EL (cell line): ENCODE results near the gene CFLAR.
"Not testable (repeated sequence)": the region's sequence is repeated elsewhere in the genome, so short reads cannot be mapped to it uniquely, and the experiment has no call there.

Experiments used
- DNase-seq: peaks from one replicate; pipeline ENCODE4 v3.0.0-alpha.2; 2016

CFLAR gene

GRCh38 chr2:201149821-201150165 is 33.8 kb downstream of the CFLAR start:
- peak; percentile 91 for DNase-seq

DNA sequence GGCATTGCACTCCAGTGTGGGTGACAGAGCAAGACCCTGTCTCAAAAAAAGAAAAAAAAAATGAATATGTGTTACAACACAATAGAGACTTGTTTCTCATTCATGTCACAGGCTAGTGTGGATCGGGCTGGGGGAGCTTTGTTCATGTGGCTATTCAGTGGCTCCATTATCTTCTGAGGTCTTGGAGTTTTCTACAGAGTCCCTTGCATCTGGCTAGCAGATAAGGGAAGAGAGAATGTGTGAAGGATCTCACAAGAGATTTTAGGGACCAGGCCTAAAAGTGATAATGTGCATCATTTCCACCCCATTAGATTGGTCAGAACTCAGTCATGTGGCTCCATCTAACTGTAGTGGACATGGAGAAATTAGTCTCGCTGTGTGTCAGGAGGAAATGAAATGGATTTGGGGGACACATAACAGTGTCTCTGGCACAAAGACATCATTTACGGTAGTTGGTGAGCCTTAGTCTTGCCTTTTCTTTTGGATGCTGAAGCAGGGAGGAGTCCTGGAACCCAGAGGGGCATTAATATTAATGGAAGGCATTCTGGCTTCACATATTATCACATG is 34.6 kb downstream of the CFLAR start:
- DNase-seq, result peak; percentile 31

DNA sequence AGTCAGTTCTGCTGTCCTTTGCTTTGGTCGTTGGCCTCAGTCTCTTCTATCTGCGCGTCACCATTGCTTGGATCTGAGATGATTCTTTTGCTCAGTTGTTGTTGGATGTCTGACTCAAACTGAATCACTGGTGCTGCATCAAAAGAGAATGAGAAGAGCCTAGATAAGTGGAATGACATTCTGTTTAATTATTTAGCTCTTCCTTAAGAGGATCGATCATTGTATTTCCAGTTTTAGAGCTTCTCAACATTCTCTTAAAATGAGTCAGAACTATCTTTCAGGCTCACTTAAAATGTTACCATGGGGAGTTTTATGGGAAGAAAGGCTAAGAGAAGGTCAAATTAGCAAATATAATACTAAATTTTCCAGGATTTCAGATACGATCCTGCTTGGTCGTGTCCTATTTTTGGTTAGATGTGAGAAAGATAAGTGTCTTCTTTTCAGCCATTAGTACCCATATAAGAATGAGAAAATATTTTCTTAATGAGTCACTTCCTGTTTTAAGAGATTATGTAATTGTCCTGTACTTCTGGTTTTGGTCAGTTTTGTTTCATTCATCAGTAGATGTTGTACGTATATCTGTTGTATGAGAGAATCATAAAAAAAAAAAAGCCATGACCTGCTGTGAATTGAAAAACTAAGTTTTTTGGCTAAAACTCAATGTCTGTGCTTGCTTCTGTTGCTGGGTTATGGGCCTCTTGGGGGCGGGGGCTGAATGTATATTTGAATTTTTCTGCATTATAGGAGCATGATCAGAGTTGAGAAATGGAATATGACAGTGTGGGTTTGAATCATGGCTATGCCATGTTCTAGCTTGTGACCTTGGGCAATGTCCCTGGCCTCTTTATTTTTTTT is 35.4 kb downstream of the CFLAR start:
- peak; percentile 92 for DNase-seq

- no peak for DNase-seq
Observed at GRCh38 chr2:201152517-201152916, 36.6 kb downstream of the CFLAR start.

GRCh38 chr2:201152999-201153815 is 37.2 kb downstream of the CFLAR start:
- no peak for DNase-seq

DNA sequence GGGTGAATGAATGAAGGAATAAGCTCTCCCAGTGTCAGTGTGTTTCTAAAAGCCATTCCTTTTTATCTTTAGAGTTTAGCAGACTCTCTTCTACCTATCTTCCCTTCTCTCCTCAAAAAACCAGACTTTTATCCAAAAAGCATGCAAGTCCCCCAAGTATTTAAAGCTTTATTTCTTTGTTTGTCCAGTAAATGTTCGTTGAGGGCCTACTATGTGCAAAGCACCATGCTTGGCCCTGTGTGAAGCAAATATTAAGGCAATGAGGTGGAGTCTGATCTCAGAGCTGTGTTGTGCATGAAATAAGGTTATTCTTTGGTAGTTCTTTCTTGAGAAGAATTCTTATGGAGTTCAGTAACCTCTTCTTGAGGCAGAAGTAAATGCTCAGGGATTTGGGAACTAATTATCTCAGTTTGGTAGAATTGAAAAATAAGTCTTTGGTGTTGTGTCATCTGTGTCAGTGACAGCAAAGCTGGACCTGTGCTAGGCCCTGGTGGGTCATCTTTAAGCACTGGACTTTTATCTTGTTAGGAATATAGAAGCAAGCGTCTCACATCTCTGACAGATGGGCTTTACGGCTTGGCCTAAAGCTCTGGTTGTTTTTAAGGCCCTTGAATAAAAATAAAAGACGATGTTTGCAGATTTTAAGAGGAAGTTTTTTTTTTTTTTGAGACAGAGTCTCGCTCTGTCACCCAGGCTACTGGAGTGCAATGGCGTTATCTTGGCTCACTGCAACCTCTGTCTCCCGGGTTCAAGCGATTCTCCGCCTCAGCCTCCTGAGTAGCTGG is 38.8 kb downstream of the CFLAR start:
- DNase-seq, result no peak

DNA sequence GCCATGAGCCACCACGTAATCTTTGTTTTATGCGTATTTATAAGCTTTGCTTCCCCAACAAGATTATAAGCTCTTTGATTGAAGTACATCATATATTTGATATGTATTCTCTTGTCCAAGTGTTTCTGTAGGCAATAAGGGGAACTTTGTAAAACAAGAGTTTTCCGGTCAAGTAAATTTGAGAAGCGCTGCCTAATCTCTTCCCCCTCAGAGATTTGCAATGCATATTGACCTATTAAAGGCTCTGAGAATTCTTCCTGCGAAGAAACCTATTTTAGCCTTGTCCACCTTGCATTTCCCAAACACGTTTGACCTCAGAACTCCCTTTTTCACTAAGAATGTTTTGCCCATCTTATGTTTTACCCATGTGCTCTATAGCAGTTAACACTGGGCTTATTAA is 40.1 kb downstream of the CFLAR start:
- DNase-seq, result no peak

- no peak for DNase-seq
Observed at GRCh38 chr2:201156640-201157039, 40.7 kb downstream of the CFLAR start.

DNA sequence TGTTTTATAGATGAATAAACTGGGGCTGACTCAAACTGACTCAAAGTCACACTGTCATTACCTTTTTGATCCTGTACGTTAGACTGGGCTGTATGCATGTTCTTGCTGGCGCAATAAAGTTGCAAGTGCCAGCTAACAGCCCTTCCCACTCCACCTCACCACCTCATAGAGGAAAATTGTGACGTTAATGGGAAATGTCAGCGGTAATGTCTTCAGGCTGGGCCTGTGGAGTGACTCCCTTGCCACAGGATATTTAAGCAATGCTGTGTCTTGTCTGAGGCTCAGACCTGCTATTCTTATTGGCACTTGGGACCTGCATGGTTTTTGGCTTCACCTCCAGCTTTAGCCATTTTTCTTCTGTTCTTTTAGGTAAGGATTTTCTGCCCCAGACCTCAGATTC is 41.7 kb downstream of the CFLAR start:
- DNase-seq, result peak; percentile 30

GRCh38 chr2:201158111-201158929 is 42.4 kb downstream of the CFLAR start:
- DNase-seq, result peak; percentile 80

DNA sequence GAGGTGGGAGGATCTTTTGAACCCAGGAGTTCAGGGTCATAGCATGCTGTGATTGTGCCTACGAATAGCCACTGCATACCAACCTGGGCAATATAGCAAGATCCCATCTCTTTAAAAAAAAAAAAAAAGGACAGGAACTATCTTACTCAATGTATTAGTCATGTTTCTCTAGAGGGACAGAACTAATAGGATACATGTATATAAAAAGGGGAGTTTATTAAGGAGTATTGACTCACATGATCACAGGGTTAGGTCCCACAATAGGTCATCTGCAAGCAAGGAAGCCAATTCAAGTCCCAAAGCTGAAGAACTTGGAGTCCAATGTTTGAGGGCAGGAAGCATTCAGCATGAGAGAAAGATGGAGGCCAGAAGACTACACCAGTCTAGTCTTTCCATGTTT is 48.2 kb downstream of the CFLAR start:
- no peak for DNase-seq

- no peak for DNase-seq
Observed at GRCh38 chr2:201167546-201167945, 51.6 kb downstream of the CFLAR start.

- not testable (repeated sequence) for DNase-seq
Observed at GRCh38 chr2:201168496-201168895, 52.5 kb downstream of the CFLAR start.

DNA sequence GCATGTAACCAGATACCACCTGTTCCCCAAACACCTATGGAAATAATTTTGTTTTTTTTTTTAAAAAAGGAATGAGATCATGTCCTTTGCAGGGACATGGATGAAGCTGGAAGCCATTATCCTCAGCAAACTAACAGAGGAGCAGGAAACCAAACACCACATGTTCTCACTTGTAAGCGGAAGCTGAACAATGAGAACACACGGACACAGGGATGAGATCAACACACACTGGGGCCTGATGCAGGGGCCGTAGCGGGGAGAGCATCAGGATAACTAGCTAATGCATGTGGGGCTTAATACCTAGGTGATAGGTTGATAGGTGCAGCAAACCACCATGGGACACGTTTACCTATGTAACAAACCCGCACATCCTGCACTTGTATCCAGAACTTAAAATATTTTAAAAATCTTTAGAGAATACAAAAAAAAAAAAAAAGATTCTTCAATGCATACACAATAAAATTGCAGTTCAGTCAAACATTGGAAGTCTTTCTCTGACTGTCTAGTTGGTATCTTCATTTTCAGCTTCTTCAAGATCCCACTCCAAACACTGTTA is 55.4 kb downstream of the CFLAR start:
- DNase-seq, result no peak

GRCh38 chr2:201172279-201172678 is 56.3 kb downstream of the CFLAR start:
- no peak for DNase-seq

DNA sequence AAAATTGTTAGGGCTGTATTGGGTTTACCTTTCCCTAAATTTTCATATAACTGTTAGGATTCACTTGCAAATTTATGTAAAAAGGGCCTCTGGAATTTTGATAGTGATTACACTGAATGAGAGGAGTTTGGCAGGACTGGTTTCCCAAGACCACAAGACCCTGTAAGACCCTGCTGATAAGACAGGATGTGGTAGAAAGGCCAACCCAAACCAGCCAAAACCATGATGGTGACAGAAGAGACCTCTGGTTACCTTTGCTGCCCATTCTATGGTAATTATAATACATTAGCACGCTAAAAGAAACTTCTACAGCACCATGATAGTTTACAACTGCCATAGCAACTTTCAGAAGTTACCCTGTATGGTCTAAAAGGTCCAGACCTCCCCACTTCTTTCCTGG is 58.7 kb downstream of the CFLAR start:
- no peak for DNase-seq

- DNase-seq, result no peak
Observed at GRCh38 chr2:201176081-201176481, 60.1 kb downstream of the CFLAR start.

GRCh38 chr2:201180010-201180409 is 64.0 kb downstream of the CFLAR start:
- no peak for DNase-seq

- peak; percentile 71 for DNase-seq
Observed at GRCh38 chr2:201182650-201183364, 66.8 kb downstream of the CFLAR start, which contains the start of gene CASP10. Gene CASP10, plus strand, starts transcription at chr2:201183141. Its CDS starts 2,637 bp downstream, at chr2:201185778.

DNA sequence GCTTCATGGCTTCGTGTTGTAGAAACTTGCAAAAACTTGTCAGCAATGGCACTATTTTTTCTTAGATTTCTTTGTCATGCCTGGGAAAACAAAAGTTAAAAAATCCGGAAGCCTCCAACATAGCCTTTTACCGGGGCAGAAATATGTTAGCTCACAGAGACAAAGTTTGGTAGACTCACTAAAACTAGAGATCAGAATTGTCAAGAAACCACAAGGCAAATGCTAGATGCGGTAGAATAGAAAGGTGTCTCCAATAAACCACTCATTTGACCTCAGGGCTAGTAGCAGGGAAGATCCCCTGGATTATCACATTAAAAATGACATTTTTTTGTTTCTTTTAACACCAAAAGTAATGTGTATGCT is 67.4 kb downstream of the CFLAR start:
- no peak for DNase-seq

DNA sequence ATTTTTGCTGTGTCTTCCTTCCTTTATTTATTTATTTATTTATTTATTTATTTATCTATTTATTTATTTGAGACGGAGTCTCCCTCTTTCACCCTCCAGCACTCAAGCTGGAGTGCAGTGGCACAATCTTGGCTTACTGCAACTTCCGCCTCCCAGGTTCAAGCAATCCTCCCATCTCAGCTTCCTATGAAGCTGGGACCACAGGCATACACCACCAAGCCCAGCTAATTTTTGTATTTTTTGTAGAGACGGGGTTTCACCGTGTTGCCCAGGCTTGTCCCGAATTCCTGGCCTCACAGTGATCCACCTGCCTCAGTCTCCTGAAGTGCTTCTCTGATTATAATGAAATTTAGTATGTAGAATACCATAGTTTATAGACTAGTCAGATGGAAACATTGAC is 67.9 kb downstream of the CFLAR start:
- DNase-seq, result not testable (repeated sequence)
